ENCODE data around the gene KDM3B. TPM values are rescaled to one million over a fixed set of nuclear protein-coding genes. Genes with fewer than 3 reads are reported as not detected.
"Not testable (repeated sequence)": the region's sequence is repeated elsewhere in the genome, so short reads cannot be mapped to it uniquely, and the experiment has no call there.

KDM3B gene
- total RNA-seq, result 10 to 100 TPM; 38.0 to 39.8 TPM

- peaks cover 48% of the 10 kb centered on the region for H3K4me1 Mint-ChIP-seq
- H3K4me3 Mint-ChIP-seq, result peak within 1 kb of the TSS; percentile 99
- no peaks in the 10 kb centered on the region for H3K27me3 Mint-ChIP-seq
- H3K36me3 Mint-ChIP-seq, result peaks cover 17% of the 10 kb centered on the region
- peak; percentile 97 for DNase-seq
- H3K27ac Mint-ChIP-seq, result peak within 1 kb of the TSS; percentile 94
- H3K9me3 Mint-ChIP-seq, result peaks cover 6% of the 10 kb centered on the region
These were observed at the start of gene KDM3B for GRCh38 chr5:138352071-138352721. TSS of gene KDM3B (plus strand) at chr5:138352685. CDS start at chr5:138352796, 111 bp downstream.

GRCh38 chr5:138303372-138303771 lies 49.1 kb upstream of the KDM3B start:
- Mint-ChIP-seq H3K36me3 (no peaks in the 10 kb centered on the region), H3K9me3 (no peaks in the 10 kb centered on the region), H3K4me3 (no peak overlapping the region), H3K27me3 (no peaks in the 10 kb centered on the region), H3K4me1 (no peaks in the 10 kb centered on the region), H3K27ac (no peak overlapping the region)
- no peak for DNase-seq

GRCh38 chr5:138305797-138306196 lies 46.7 kb upstream of the KDM3B start:
- H3K36me3 Mint-ChIP-seq, result no peaks in the 10 kb centered on the region
- no peaks in the 10 kb centered on the region for H3K9me3 Mint-ChIP-seq
- no peak overlapping the region for H3K4me3 Mint-ChIP-seq
- no peak overlapping the region for H3K27ac Mint-ChIP-seq
- H3K27me3 Mint-ChIP-seq, result no peaks in the 10 kb centered on the region
- no peak for DNase-seq
- no peaks in the 10 kb centered on the region for H3K4me1 Mint-ChIP-seq

- Mint-ChIP-seq H3K27ac (no peak overlapping the region), H3K27me3 (no peaks in the 10 kb centered on the region), H3K36me3 (no peaks in the 10 kb centered on the region), H3K4me3 (no peak overlapping the region), H3K9me3 (no peaks in the 10 kb centered on the region), H3K4me1 (no peaks in the 10 kb centered on the region)
- DNase-seq, result no peak
These were observed 36.7 kb upstream of the KDM3B start for GRCh38 chr5:138315751-138316278.

- Mint-ChIP-seq H3K4me3 (no peak overlapping the region), H3K27ac (no peak overlapping the region), H3K36me3 (no peaks in the 10 kb centered on the region), H3K27me3 (no peaks in the 10 kb centered on the region), H3K4me1 (no peaks in the 10 kb centered on the region), H3K9me3 (no peaks in the 10 kb centered on the region)
- no peak for DNase-seq
These were observed 36.1 kb upstream of the KDM3B start for GRCh38 chr5:138316355-138316754.

GRCh38 chr5:138318211-138318610 lies 34.3 kb upstream of the KDM3B start:
- H3K9me3 Mint-ChIP-seq, H3K27ac Mint-ChIP-seq, DNase-seq, H3K4me1 Mint-ChIP-seq, H3K36me3 Mint-ChIP-seq, H3K27me3 Mint-ChIP-seq, H3K4me3 Mint-ChIP-seq: not testable (repeated sequence)

- no peaks in the 10 kb centered on the region for H3K27me3 Mint-ChIP-seq
- H3K4me1 Mint-ChIP-seq, result peaks cover 11% of the 10 kb centered on the region
- H3K4me3 Mint-ChIP-seq, result peak overlapping the region; percentile 96
- no peaks in the 10 kb centered on the region for H3K9me3 Mint-ChIP-seq
- H3K36me3 Mint-ChIP-seq, result no peaks in the 10 kb centered on the region
- H3K27ac Mint-ChIP-seq, result peak overlapping the region; percentile 81
- DNase-seq, result no peak
These were observed 21.6 kb upstream of the KDM3B start for GRCh38 chr5:138330813-138331448.

- H3K36me3 Mint-ChIP-seq, result no peaks in the 10 kb centered on the region
- peaks cover 13% of the 10 kb centered on the region for H3K4me1 Mint-ChIP-seq
- no peaks in the 10 kb centered on the region for H3K27me3 Mint-ChIP-seq
- no peaks in the 10 kb centered on the region for H3K9me3 Mint-ChIP-seq
- peak; percentile 97 for DNase-seq
- peak within 1 kb of the TSS; percentile 96 for H3K4me3 Mint-ChIP-seq
- H3K27ac Mint-ChIP-seq, result peak within 1 kb of the TSS; percentile 81
These were observed 20.8 kb upstream of the KDM3B start, which contains the start of gene CDC25C for GRCh38 chr5:138331449-138332368. TSS of gene CDC25C (minus strand) at chr5:138331804. CDS start at chr5:138331180, 624 bp downstream.

- H3K9me3 Mint-ChIP-seq, result no peaks in the 10 kb centered on the region
- no peaks in the 10 kb centered on the region for H3K27me3 Mint-ChIP-seq
- no peaks in the 10 kb centered on the region for H3K36me3 Mint-ChIP-seq
- peaks cover 27% of the 10 kb centered on the region for H3K4me1 Mint-ChIP-seq
- H3K27ac Mint-ChIP-seq, result peak overlapping the region; percentile 35
- no peak for DNase-seq
- no peak overlapping the region for H3K4me3 Mint-ChIP-seq
These were observed 17.5 kb upstream of the KDM3B start for GRCh38 chr5:138334867-138335447.

GRCh38 chr5:138336952-138337684 lies 15.4 kb upstream of the KDM3B start:
- peaks cover 2% of the 10 kb centered on the region for H3K36me3 Mint-ChIP-seq
- DNase-seq, result no peak
- peak overlapping the region; percentile 98 for H3K27ac Mint-ChIP-seq
- no peaks in the 10 kb centered on the region for H3K27me3 Mint-ChIP-seq
- H3K4me3 Mint-ChIP-seq, result peak overlapping the region; percentile 88
- no peaks in the 10 kb centered on the region for H3K9me3 Mint-ChIP-seq
- peaks cover 36% of the 10 kb centered on the region for H3K4me1 Mint-ChIP-seq

- no peaks in the 10 kb centered on the region for H3K9me3 Mint-ChIP-seq
- H3K27me3 Mint-ChIP-seq, result no peaks in the 10 kb centered on the region
- H3K4me3 Mint-ChIP-seq, result peak within 1 kb of the TSS; percentile 88
- peaks cover 2% of the 10 kb centered on the region for H3K36me3 Mint-ChIP-seq
- H3K27ac Mint-ChIP-seq, result peak within 1 kb of the TSS; percentile 98
- DNase-seq, result peak; percentile 93
- H3K4me1 Mint-ChIP-seq, result peaks cover 34% of the 10 kb centered on the region
These were observed 14.6 kb upstream of the KDM3B start, which contains the start of gene FAM53C for GRCh38 chr5:138337685-138338410. TSS of gene FAM53C (plus strand) at chr5:138338266. CDS start at chr5:138341336, 3,070 bp downstream.

GRCh38 chr5:138338411-138339090 lies 13.9 kb upstream of the KDM3B start:
- H3K9me3 Mint-ChIP-seq, result no peaks in the 10 kb centered on the region
- DNase-seq, result no peak
- H3K27ac Mint-ChIP-seq, result peak overlapping the region; percentile 86
- no peaks in the 10 kb centered on the region for H3K27me3 Mint-ChIP-seq
- H3K4me3 Mint-ChIP-seq, result peak overlapping the region; percentile 88
- peaks cover 34% of the 10 kb centered on the region for H3K4me1 Mint-ChIP-seq
- peaks cover 2% of the 10 kb centered on the region for H3K36me3 Mint-ChIP-seq

- peak overlapping the region; percentile 86 for H3K27ac Mint-ChIP-seq
- H3K36me3 Mint-ChIP-seq, result peaks cover 2% of the 10 kb centered on the region
- peak overlapping the region; percentile 88 for H3K4me3 Mint-ChIP-seq
- no peaks in the 10 kb centered on the region for H3K9me3 Mint-ChIP-seq
- no peaks in the 10 kb centered on the region for H3K27me3 Mint-ChIP-seq
- no peak for DNase-seq
- peaks cover 34% of the 10 kb centered on the region for H3K4me1 Mint-ChIP-seq
These were observed 13.4 kb upstream of the KDM3B start for GRCh38 chr5:138339091-138339456.

All from activated naive CD8-positive, alpha-beta T cell treated with anti-CD3 and anti-CD28 coated beads for 36 hours (primary cell).